ENCODE data around the gene LRRC74A. TPM values are rescaled to one million over a fixed set of nuclear protein-coding genes. Genes with fewer than 3 reads are reported as not detected.
A peak's percentile ranks its signal among the peaks of the same experiment; 100 is the strongest.

The LRRC74A gene
- total RNA-seq, 1 donor from 2014 or later = not detected

- TF ChIP-seq, protein P1, sequence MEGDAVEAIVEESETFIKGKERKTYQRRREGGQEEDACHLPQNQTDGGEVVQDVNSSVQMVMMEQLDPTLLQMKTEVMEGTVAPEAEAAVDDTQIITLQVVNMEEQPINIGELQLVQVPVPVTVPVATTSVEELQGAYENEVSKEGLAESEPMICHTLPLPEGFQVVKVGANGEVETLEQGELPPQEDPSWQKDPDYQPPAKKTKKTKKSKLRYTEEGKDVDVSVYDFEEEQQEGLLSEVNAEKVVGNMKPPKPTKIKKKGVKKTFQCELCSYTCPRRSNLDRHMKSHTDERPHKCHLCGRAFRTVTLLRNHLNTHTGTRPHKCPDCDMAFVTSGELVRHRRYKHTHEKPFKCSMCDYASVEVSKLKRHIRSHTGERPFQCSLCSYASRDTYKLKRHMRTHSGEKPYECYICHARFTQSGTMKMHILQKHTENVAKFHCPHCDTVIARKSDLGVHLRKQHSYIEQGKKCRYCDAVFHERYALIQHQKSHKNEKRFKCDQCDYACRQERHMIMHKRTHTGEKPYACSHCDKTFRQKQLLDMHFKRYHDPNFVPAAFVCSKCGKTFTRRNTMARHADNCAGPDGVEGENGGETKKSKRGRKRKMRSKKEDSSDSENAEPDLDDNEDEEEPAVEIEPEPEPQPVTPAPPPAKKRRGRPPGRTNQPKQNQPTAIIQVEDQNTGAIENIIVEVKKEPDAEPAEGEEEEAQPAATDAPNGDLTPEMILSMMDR (IDR thresholded peaks at IDR 0.05; ENCODE audit: insufficient read depth, low read length, poor library complexity, severe bottlenecking) = no peak
- H3K27me3 ChIP-seq (ENCODE audit: control insufficient read depth, insufficient read depth, low read length) = no peaks in the 10 kb centered on the region
- no peaks in the 10 kb centered on the region for H3K36me3 ChIP-seq (ENCODE audit: control insufficient read depth, insufficient read depth, low read length)
- DNase-seq (ENCODE audit: low read depth) = no peak
- H3K4me3 ChIP-seq (ENCODE audit: low read depth, low read length) = no peak overlapping the region
Measured at GRCh38 chr14:76901171-76902055, 75.2 kb downstream of the LRRC74A start.

DNA sequence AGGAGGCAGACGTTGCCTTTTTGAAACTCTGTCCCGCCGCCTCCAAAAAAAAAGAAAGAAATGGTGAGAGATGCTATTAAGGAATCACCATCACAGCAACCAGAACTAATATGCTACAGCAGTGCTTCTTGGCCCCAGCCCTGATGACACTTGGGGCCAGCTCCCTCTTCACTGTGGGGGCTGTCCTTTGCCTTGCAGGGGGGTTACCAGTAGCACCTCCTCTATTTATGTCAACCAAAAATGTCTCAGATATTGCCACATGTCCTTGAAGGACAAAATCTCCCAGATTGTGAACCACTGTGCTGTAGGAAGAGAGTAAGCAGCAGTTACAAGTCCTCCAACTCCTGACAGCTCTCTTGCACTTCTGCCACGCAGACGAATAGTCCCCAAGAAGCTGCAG, 76.4 kb downstream of the LRRC74A start:
- no peak for DNase-seq (ENCODE audit: low read depth)
- TF ChIP-seq, protein P1 (IDR thresholded peaks at IDR 0.05; ENCODE audit: insufficient read depth, low read length, poor library complexity, severe bottlenecking) = no peak
- Histone ChIP-seq H3K4me3 (ENCODE audit: low read depth, low read length) (no peak overlapping the region), H3K36me3 (ENCODE audit: control insufficient read depth, insufficient read depth, low read length) (no peaks in the 10 kb centered on the region), H3K27me3 (ENCODE audit: control insufficient read depth, insufficient read depth, low read length) (no peaks in the 10 kb centered on the region)

DNA sequence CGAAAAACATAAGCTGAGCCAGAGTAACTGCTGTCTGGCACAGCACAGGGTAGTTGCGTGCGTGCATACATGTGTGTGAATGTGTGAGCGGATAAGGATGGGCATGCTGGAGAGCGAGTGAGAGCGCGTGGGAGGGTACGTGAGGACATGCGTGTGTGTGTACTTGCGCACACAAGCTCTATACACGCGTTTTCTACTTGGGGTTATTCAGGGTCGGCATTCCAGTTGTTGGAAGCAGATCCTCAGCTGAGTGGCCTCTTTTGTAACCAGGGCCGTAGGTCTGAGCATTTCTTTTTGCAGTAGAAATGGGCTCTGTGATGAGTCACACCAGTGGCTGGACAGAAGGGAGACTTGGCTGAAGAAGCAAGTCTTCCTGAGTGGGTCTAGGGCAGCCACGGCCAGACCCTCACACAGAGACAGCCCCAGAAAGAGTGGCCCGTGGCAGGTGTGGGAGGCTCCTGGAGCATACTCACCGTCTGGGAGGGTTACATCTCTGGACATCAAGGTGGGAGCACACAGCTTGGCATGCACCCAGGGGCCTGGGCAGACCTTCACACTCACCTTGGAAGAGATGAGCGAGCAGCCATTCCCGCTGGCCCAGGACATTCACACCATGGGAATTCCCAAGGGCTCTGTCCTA, 78.0 kb downstream of the LRRC74A start:
- DNase-seq (ENCODE audit: low read depth) = no peak
- H3K27me3 ChIP-seq (ENCODE audit: control insufficient read depth, insufficient read depth, low read length) = no peaks in the 10 kb centered on the region
- no peaks in the 10 kb centered on the region for H3K36me3 ChIP-seq (ENCODE audit: control insufficient read depth, insufficient read depth, low read length)
- H3K4me3 ChIP-seq (ENCODE audit: low read depth, low read length) = no peak overlapping the region
- TF ChIP-seq, protein P1 (IDR thresholded peaks at IDR 0.05; ENCODE audit: insufficient read depth, low read length, poor library complexity, severe bottlenecking) = no peak

- peak; percentile 90 for DNase-seq (ENCODE audit: low read depth)
- H3K36me3 ChIP-seq (ENCODE audit: control insufficient read depth, insufficient read depth, low read length) = no peaks in the 10 kb centered on the region
- no peaks in the 10 kb centered on the region for H3K27me3 ChIP-seq (ENCODE audit: control insufficient read depth, insufficient read depth, low read length)
- H3K4me3 ChIP-seq (ENCODE audit: low read depth, low read length) = no peak overlapping the region
- TF ChIP-seq, protein P1 (IDR thresholded peaks at IDR 0.05; ENCODE audit: insufficient read depth, low read length, poor library complexity, severe bottlenecking) = no peak
Measured at GRCh38 chr14:76904740-76905569, 78.7 kb downstream of the LRRC74A start.

GRCh38 chr14:76908834-76909233, 82.6 kb downstream of the LRRC74A start:
- DNase-seq (ENCODE audit: low read depth) = no peak
- TF ChIP-seq, protein P1 (IDR thresholded peaks at IDR 0.05; ENCODE audit: insufficient read depth, low read length, poor library complexity, severe bottlenecking) = no peak

More at GRCh38 chr14:76908834-76909233, 82.6 kb downstream of the LRRC74A start:
- no peaks in the 10 kb centered on the region for H3K27me3 ChIP-seq (ENCODE audit: control insufficient read depth, insufficient read depth, low read length)
- H3K36me3 ChIP-seq (ENCODE audit: control insufficient read depth, insufficient read depth, low read length) = no peaks in the 10 kb centered on the region
- no peak overlapping the region for H3K4me3 ChIP-seq (ENCODE audit: low read depth, low read length)
